Erythroblast (primary cell): Measurements from ENCODE around the gene AGBL2.
"Not testable (repeated sequence)": the region's sequence is repeated elsewhere in the genome, so short reads cannot be mapped to it uniquely, and the experiment has no call there.

Source experiments
- GATA1 ChIP-seq: IDR thresholded peaks from 2 replicates; pipeline ENCODE4 v1.6.1; 2011; ENCODE audit warnings: low read depth, mild to moderate bottlenecking, control low read depth, low read length, moderate library complexity
- POLR2A ChIP-seq: IDR thresholded peaks from 2 replicates; pipeline ENCODE4 v1.6.1; 2011; ENCODE audit warnings: mild to moderate bottlenecking, low read length

DNA sequence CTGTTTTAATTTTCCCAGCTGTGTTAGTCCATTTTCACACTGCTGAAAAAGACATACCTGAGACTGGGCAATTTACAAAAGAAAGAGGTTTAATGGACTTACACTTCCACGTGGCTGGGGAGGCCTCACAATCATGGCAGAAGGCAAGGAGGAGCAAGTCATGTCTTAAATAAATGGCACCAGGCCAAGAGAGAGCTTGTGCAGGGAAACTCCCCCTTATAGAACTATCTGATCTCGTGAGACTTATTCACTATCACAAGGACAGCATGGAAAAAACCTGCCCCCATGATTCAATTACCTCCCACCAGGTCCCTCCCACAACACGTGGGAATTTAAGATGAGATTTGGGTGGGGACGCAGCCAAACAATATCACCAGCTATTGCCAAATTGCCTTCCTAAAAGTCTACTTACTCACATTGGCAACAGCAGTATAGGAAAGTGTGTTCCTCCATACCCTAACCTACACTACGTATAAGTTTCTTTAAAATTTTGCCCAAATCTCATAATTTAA, 7.8 kb downstream of the AGBL2 start:
- not testable (repeated sequence) for TF ChIP-seq POLR2A, GATA1
